D721Med (cell line): ENCODE data around the gene SFT2D3.

Experiments
- DNase-seq: peaks from one replicate; pipeline ENCODE4 v3.0.0; 2011; ENCODE audit warnings: low spot score; ENCODE audit not compliant: insufficient read length
- FAIRE-seq: peaks from 2 replicates; lab custom pipeline; 2011; peaks lifted over from hg19 to GRCh38; lab: Jason Lieb, UNC
- TF ChIP-seq, protein P1 (sequence below): IDR thresholded peaks from 2 replicates; pipeline ENCODE4 v1.5.1; 2012; ENCODE audit warnings: mild to moderate bottlenecking, control low read depth; ENCODE audit not compliant: insufficient read depth; ENCODE audit errors: missing control alignments

SFT2D3 gene

DNA sequence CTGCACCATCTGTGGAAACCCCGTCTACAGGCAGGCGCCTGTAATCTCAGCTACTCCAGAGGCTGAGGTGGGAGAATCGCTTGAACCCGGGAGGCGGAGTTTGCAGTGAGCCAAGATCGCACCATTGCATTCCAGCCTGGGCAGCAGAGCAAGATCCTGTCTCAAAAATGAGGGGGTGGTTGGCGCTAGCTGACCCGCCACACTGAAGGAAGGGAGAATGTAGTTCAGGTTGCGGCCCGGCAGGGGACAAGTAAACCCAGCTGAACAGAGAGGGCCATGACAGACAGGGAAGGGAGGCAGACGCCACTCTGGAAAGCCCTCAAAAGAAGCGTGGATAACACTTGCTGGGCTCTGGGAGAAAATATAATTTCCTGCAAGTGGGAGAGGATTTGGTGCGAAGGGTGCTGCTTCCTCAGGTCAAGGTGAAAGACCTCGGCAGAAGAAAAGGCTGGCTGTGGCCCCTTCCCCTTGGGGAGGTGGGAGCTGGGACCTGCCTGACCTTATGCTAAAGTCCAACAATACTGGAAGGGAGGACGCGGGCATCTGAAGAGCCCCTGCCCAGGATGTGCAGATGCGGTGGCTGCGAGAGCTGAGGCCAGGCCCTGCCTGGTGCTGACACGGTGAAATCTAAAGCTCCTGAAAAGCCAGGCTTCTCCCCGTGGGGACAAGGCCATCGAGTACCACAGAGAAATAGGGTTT, 3.7 kb upstream of the SFT2D3 start:
- TF ChIP-seq, protein P1, sequence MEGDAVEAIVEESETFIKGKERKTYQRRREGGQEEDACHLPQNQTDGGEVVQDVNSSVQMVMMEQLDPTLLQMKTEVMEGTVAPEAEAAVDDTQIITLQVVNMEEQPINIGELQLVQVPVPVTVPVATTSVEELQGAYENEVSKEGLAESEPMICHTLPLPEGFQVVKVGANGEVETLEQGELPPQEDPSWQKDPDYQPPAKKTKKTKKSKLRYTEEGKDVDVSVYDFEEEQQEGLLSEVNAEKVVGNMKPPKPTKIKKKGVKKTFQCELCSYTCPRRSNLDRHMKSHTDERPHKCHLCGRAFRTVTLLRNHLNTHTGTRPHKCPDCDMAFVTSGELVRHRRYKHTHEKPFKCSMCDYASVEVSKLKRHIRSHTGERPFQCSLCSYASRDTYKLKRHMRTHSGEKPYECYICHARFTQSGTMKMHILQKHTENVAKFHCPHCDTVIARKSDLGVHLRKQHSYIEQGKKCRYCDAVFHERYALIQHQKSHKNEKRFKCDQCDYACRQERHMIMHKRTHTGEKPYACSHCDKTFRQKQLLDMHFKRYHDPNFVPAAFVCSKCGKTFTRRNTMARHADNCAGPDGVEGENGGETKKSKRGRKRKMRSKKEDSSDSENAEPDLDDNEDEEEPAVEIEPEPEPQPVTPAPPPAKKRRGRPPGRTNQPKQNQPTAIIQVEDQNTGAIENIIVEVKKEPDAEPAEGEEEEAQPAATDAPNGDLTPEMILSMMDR: no peak
- FAIRE-seq (no peak), DNase-seq (no peak)

DNA sequence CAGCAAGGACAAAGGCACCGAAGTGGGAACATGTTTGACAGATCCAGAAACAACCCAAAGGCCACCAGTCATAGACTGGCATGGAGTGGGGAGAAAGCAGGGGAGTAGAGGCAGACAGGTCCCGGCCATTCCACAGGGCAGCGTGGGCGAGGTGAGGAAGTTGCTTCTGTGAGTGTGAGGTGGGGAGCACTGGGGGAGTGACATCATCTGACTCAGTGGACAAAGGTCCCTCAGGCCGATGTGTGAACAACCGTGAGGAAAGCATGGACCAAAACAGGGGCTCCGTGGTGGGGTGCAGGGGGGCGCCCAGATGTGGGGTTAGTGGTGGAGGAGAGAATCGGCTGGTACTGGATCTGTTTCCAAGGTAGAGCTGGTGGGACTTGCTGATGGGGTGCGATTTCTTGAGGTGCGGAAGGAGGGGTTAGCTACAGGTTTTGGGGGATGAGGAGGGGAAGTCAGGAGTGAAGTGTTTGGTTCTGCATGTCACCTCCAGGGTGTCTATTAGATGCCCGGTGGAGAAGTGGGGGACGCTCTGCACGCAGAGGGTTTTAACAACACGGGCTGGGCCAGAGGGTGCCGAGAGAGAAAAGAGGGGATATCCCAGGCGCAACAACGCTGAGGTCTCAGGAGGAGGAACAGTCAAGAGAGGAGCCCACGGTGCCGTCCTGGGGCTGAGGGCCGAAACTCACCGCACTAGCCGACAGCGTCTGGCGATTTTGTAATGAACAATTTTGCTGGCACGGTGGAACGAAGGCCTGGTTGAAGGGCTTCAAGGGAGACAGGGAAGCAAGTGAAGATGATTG, 2.5 kb upstream of the SFT2D3 start:
- DNase-seq (no peak), FAIRE-seq (no peak)
- TF ChIP-seq, protein P1: no peak

DNA sequence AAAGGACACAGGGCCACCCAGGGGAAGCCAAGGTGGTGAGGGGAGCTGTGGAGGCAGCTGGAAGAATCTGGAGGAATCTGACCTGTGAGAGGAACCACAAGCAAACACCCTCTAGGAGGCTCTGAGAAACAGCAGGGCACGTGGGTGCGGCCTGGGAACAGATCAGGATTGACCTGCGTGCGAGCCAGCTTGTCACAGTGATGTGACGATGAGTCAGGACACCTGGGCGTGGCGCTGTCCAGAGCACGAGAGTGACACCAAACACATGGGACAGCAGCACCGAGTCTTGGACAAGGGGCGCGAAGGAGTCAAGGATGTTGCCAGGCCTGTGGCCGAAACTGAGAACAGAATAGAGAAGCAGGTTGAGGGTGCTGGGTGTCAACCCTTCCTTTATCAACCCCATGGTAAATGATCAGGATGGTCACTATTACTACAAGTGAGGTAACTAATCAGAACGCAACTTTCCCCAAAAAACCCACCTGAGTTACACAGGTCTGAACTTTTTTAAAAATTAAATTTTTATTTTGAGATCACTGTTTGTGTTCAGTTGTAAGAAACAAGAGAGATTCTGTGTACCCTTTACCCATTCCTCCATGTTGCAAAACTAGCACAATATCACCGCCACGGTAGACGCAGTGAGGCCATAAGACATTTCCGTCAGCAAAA, 637 bp upstream of the SFT2D3 start:
- FAIRE-seq (no peak), DNase-seq (no peak)
- TF ChIP-seq, protein P1: no peak

DNA sequence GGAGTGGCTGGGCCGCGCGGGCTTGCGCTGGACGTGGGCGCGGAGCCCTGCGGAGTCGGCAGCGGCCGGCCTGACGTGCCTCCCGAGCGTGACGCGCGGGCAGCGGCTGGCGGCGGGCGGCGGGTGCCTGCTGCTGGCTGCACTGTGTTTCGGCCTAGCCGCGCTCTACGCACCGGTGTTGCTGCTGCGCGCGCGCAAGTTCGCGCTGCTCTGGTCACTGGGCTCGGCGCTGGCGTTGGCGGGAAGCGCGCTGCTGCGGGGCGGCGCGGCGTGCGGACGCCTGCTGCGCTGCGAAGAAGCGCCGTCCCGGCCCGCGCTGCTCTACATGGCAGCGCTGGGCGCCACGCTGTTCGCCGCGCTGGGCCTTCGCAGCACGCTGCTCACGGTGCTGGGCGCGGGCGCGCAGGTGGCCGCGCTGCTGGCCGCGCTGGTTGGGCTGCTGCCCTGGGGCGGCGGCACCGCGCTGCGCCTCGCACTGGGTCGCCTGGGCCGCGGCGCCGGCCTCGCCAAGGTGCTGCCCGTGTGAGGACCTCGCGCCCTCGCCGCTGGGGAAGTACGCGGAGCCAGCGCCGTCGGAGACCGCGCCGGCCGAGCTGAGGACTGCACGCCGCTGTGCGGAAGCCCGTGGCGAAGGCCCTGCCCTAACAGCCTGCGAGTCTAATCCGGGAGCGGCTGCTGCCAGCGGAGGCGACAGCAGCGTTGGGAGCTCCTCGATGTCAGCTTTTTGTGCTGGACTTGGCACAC, 526 bp downstream of the SFT2D3 start:
- TF ChIP-seq, protein P1: no peak
- no peak for FAIRE-seq
- no peak for DNase-seq

DNA sequence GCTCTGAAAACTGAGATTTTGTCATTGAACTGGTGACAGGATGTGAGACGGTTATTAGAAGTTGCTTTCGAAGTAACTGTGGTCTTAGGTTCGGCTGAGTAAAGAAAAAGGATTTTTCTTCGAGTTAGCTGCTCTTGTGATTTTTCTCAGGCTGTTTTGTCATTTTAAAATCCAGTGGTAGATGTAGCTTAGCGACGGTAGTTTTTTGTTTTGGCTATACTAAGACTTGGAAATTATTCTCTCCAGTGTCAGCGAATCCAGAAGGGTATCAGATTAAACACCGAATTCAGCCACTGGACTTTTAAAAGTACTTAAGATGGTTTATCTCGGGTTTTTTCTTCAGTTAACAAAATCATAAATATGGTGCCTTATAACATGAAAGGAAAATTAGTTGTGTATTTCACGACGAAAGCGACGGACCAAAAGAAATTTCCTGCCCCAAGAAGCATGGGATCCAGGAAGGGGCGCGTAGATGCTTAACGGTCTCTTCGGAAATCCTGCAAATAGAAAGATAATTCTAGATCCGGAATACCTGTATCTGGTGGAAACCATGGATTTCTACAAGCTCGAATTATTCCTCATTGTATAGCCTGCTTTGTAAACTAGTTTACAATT, 1.2 kb downstream of the SFT2D3 start:
- FAIRE-seq (no peak), DNase-seq (no peak)

DNA sequence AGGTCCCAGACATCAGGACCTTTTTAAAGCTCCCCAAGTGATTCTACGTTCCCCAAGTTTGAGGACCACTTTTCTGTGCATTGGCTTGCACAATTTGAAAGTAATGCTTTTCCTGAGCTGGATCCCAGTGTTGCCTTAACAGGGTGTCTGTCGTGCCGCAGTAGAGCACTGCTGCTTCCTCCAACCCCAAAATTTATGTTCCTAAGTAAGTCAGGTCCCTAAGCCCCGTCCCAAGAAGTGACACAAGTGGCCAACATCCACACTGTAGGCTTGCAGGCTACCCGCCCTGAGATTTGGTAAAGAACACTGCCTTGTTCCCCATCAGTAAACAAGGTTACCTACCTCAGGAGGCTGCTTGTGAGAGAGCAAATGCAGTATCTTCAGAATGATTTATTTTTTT, 2.0 kb downstream of the SFT2D3 start:
- TF ChIP-seq, protein P1: no peak
- no peak for FAIRE-seq

More for the DNA sequence above, 1.2 kb downstream of the SFT2D3 start:
- TF ChIP-seq, protein P1: no peak

More for the DNA sequence above, 2.0 kb downstream of the SFT2D3 start:
- no peak for DNase-seq
